Mucosa of descending colon (tissue), 3 donors: ENCODE results near the gene PRUNE2. TPM values are rescaled to one million over a fixed set of nuclear protein-coding genes. Genes with fewer than 3 reads are reported as not detected.
A peak's percentile ranks its signal among the peaks of the same experiment; 100 is the strongest.

ENCODE experiments used
- ATAC-seq: fragments of 200-7000 bp; cut with Tn5 transposase; one replicate; pipeline ENCODE4 v1.9.1; 2020; ENCODE audit warnings: mild to moderate bottlenecking, moderate library complexity
- DNase-seq, 3 donors: peaks; one replicate each; pipeline ENCODE4 v3.0.0-alpha.2; 2020
- H3K36me3 ChIP-seq: fragments of 200-600 bp; one replicate; pipeline ENCODE4 v1.8.0; 2021; ENCODE audit warnings: low read depth, mild to moderate bottlenecking
- H3K4me1 ChIP-seq: fragments of 200-600 bp; one replicate; pipeline ENCODE4 v1.8.0; 2021; ENCODE audit warnings: low read depth, mild to moderate bottlenecking
- H3K4me3 ChIP-seq: fragments of 200-600 bp; one replicate; pipeline ENCODE4 v1.8.0; 2021; ENCODE audit warnings: mild to moderate bottlenecking
- H3K9me3 ChIP-seq: fragments of 200-600 bp; one replicate; pipeline ENCODE4 v1.8.0; 2021; ENCODE audit warnings: mild to moderate bottlenecking
- intact Hi-C, 2 donors: fragments of 100-400 bp; cut with DNase I in 1 of 2; cut with micrococcal nuclease in 1 of 2; formaldehyde crosslinking; loops; one replicate each; pipeline versions ENCODE4 v1.11.0 to v1.11.1; 2022; cut with DNase I, micrococcal nuclease
- total RNA-seq, 3 donors: library from RNA; stranded (reverse); fragmentation: NEBNext Ultra II Directional in 2 of 3; extraction: Animal tissue kit (Norgen Biotek cat#: 25700) in 2 of 3; gene quantifications; one replicate each; pipeline versions ENCODE4 v1.2.1 to v1.2.4, GENCODE V29; 2021 to 2023
- TF ChIP-seq, protein P1 (sequence below): fragments of 200-600 bp; IDR thresholded peaks from one replicate; pipeline ENCODE4 v1.8.0; 2022; ENCODE audit warnings: antibody characterized with exemption, mild to moderate bottlenecking
- donor health status: DM: no; HTN: no; CAD: no; lungs with moderate emphysema.
- donor health status: DM: no; HTN: no; CAD: no.
- donor health status: DM: no; HTN: yes; CAD: no.

Gene PRUNE2
- total RNA-seq, 3 donors from 2014 or later, result 48.2 to 437 (median 62.4) TPM

DNA sequence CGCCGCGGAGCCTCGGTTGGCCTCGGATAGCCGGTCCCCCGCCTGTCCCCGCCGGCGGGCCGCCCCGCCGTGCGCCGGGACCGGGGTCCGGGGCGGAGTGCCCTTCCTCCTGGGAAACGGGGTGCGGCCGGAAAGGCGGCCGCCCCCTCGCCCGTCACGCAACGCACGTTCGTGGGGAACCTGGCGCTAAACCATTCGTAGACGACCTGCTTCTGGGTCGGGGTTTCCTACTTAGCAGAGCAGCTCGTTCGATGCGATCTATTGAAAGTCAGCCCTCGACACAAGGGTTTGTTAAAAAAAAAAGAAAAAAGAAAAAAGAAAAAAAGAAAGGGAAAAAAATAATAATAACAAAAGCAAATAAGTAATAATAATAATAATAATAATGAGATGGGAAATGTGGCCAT is 334.2 kb downstream of the PRUNE2 start:
- DNase-seq, result peak in 2 of 3 donors; percentile 56 to 59
- Histone ChIP-seq H3K9me3 (peaks cover 3% of the 10 kb centered on the region), H3K4me1 (no peaks in the 10 kb centered on the region), H3K36me3 (no peaks in the 10 kb centered on the region), H3K4me3 (no peak overlapping the region)
- ATAC-seq, result peak; percentile 17
- TF ChIP-seq, protein P1, sequence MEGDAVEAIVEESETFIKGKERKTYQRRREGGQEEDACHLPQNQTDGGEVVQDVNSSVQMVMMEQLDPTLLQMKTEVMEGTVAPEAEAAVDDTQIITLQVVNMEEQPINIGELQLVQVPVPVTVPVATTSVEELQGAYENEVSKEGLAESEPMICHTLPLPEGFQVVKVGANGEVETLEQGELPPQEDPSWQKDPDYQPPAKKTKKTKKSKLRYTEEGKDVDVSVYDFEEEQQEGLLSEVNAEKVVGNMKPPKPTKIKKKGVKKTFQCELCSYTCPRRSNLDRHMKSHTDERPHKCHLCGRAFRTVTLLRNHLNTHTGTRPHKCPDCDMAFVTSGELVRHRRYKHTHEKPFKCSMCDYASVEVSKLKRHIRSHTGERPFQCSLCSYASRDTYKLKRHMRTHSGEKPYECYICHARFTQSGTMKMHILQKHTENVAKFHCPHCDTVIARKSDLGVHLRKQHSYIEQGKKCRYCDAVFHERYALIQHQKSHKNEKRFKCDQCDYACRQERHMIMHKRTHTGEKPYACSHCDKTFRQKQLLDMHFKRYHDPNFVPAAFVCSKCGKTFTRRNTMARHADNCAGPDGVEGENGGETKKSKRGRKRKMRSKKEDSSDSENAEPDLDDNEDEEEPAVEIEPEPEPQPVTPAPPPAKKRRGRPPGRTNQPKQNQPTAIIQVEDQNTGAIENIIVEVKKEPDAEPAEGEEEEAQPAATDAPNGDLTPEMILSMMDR, result no peak
- intact Hi-C loops, result no loop called here

DNA sequence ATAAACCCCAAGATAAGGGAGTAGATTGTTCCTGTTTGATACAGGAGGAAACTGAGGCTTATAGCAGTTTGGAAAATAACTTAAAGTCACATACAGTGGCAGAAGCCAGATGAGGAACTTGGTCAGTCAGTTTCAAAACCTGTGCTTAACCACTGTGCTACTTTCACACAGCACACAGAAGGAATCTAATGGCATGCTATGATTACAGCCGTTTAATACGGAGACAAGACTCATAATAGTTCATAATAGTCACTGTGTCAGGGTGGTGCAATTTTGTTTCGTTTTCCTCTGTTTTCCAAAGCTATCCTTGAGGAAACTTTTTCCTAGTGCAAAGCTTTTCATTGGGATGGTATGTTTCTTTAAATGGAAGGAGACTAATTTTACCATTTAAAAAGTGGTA is 334.6 kb downstream of the PRUNE2 start:
- ATAC-seq, result peak; percentile 64

GRCh38 chr9:76570826-76571225 is 335.1 kb downstream of the PRUNE2 start:
- intact Hi-C loops, result no loop called here
- Histone ChIP-seq H3K36me3 (no peaks in the 10 kb centered on the region), H3K4me1 (no peaks in the 10 kb centered on the region), H3K9me3 (peaks cover 3% of the 10 kb centered on the region), H3K4me3 (no peak overlapping the region)
- no peak for DNase-seq
- TF ChIP-seq, protein P1, result no peak
- ATAC-seq, result peak; percentile 27

More for the DNA sequence above, 334.6 kb downstream of the PRUNE2 start:
- DNase-seq, result no peak
- no peaks in the 10 kb centered on the region for H3K36me3 ChIP-seq
- TF ChIP-seq, protein P1, result no peak
- no peaks in the 10 kb centered on the region for H3K4me1 ChIP-seq
- peaks cover 3% of the 10 kb centered on the region for H3K9me3 ChIP-seq
- intact Hi-C loops, result no loop called here
- H3K4me3 ChIP-seq, result no peak overlapping the region

DNA sequence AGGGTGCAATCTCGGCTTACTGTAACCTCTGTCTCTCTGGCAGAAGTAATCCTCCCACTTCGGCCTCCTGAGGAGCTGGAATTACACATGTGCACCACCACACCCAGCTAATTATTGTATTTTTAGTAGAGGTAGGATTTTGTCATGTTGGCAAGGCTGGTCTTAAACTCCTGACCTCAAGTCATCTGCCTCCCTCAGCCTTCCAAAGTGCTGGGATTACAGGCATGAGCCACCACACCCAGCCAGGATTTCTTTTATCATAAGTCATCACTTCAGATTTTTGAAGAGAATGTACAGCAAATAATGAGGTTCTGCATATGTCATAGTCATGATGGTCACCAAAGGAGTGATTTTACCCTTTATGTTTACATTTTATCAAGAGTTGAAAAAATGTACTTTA is 338.8 kb downstream of the PRUNE2 start:
- no peak for ATAC-seq

DNA sequence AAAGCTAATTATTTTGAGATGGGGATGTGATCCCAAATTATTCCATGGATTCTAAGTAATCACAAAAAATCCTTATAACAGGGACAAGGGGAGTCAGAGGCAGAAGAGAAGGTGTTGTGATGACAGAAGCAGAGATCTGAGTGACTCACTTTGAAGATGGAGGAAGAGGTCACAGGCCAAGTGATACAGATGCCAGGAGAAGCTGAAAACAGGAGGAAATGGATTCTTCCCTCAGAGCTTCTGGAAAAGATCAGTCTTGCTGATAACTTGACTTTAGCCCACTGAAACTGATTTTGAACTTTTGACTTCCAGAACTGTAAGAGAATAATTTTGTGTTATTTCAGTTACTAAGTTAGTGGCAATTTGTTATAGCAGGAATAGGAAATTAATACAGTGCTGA is 341.6 kb downstream of the PRUNE2 start:
- TF ChIP-seq, protein P1, result no peak
- DNase-seq (no peak), ATAC-seq (no peak)
- Histone ChIP-seq H3K4me3 (no peak overlapping the region), H3K4me1 (peaks cover 6% of the 10 kb centered on the region), H3K9me3 (no peaks in the 10 kb centered on the region), H3K36me3 (no peaks in the 10 kb centered on the region)
- intact Hi-C loops, result no loop called here

More for the DNA sequence above, 338.8 kb downstream of the PRUNE2 start:
- no peak for DNase-seq
- peaks cover 3% of the 10 kb centered on the region for H3K9me3 ChIP-seq
- H3K4me3 ChIP-seq, result no peak overlapping the region
- H3K36me3 ChIP-seq, result no peaks in the 10 kb centered on the region
- H3K4me1 ChIP-seq, result no peaks in the 10 kb centered on the region
- intact Hi-C loops, result no loop called here
- TF ChIP-seq, protein P1, result no peak

DNA sequence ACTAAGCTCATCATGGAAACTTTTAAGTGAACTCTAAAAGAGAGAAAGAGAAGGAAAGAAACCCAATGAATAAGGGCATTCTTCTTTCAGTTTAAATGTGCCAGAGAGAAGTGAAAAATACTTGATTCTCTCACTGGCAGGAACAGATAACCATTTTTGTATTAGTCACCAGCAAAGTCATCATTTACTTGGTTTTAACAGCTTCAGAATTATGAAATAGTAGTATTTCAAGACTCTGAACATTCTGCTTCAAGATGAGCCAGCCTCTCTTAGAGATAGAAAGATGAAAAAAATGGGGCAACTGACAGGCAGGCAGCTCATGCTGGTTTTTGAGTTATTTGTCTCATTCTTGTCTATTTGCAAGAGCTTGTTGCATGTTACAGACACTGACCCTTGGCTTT is 343.4 kb downstream of the PRUNE2 start:
- ATAC-seq, result no peak
- TF ChIP-seq, protein P1, result no peak
- intact Hi-C loops, result no loop called here

More for the DNA sequence above, 343.4 kb downstream of the PRUNE2 start:
- H3K9me3 ChIP-seq, result no peaks in the 10 kb centered on the region
- no peak for DNase-seq
- H3K36me3 ChIP-seq, result no peaks in the 10 kb centered on the region
- no peak overlapping the region for H3K4me3 ChIP-seq
- H3K4me1 ChIP-seq, result peaks cover 6% of the 10 kb centered on the region
